ENCODE measurements around the gene GRK1.

GRK1 gene

DNA sequence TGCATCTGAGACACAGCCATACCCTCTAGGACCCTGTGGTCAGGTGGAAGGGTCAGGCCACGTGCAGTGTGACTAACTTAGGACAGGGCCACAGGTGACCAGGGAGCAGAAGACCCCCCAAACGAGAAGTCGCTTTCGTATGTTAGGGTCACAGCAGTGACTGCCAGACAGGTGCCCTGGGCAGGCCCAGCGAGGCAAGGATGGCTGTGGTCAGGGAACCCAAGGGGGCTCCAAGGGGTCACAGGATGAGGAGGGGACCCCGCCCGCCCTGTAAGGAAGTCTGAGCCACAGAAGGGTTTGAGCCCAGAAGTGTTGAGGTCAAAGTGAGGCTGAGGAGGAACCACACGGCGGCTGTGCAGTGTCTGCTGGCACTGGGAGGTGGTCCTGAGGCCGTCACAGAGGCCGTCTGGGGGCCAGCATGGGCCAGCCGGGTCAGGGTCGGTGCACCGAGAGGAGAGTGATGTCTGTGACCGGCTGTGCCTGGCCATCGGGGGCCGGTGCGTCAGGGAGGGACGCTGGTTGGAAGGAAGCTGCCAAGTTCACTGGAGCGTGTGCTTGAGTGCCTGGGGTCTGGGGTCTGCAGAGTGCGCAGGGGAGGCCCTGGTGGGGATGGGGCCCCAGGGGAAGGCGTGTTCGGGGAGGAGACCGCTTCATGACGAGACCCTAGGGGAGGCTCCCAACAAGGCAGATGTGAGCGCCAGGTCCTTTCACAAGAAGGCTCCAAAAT is 67.2 kb downstream of the GRK1 start:
- no peak for DNase-seq (ENCODE audit: low read depth)
- H3K4me3 ChIP-seq (ENCODE audit: control insufficient read depth, low read depth, low read length): no peak overlapping the region
- TF ChIP-seq, protein P1, sequence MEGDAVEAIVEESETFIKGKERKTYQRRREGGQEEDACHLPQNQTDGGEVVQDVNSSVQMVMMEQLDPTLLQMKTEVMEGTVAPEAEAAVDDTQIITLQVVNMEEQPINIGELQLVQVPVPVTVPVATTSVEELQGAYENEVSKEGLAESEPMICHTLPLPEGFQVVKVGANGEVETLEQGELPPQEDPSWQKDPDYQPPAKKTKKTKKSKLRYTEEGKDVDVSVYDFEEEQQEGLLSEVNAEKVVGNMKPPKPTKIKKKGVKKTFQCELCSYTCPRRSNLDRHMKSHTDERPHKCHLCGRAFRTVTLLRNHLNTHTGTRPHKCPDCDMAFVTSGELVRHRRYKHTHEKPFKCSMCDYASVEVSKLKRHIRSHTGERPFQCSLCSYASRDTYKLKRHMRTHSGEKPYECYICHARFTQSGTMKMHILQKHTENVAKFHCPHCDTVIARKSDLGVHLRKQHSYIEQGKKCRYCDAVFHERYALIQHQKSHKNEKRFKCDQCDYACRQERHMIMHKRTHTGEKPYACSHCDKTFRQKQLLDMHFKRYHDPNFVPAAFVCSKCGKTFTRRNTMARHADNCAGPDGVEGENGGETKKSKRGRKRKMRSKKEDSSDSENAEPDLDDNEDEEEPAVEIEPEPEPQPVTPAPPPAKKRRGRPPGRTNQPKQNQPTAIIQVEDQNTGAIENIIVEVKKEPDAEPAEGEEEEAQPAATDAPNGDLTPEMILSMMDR (IDR thresholded peaks at IDR 0.05; ENCODE audit: control insufficient read depth, insufficient read depth, low read depth, low read length, missing control alignments): no peak

DNA sequence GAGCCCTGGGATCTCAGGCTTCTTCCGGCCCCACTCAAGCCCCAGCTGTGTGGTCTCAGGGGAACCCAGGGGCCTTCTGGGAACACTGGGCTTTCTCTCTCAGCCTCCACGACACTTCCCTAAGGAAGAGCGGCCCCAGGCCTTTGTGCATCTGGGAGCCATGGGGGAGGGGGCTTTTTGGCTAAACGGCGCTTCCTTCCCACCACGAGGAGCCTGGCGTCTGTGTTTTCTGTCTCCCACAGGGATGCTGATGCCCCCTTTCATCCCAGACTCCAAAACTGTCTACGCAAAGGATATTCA is 67.8 kb downstream of the GRK1 start:
- H3K4me3 ChIP-seq (ENCODE audit: control insufficient read depth, low read depth, low read length): no peak overlapping the region
- DNase-seq (ENCODE audit: low read depth): no peak
- TF ChIP-seq, protein P1 (IDR thresholded peaks at IDR 0.05; ENCODE audit: control insufficient read depth, insufficient read depth, low read depth, low read length, missing control alignments): no peak

DNA sequence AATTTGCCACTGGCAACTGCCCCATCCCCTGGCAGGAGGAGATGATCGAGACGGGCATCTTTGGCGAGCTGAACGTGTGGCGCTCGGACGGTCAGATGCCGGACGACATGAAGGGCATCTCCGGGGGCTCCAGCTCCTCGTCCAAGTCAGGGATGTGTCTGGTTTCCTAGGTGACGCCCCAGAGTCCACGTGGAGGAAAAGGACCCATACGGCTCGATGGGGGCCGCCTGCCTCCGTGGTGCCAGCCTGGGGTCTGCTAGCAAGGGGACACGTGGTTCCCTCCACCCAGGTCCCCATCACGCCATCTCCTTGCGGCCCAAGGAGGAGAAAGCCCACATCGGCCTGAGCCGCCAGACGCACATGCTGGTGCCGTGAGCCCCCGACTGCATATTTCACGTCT is 68.2 kb downstream of the GRK1 start:
- TF ChIP-seq, protein P1 (IDR thresholded peaks at IDR 0.05; ENCODE audit: control insufficient read depth, insufficient read depth, low read depth, low read length, missing control alignments): no peak
- no peak overlapping the region for H3K4me3 ChIP-seq (ENCODE audit: control insufficient read depth, low read depth, low read length)
- DNase-seq (ENCODE audit: low read depth): no peak

DNA sequence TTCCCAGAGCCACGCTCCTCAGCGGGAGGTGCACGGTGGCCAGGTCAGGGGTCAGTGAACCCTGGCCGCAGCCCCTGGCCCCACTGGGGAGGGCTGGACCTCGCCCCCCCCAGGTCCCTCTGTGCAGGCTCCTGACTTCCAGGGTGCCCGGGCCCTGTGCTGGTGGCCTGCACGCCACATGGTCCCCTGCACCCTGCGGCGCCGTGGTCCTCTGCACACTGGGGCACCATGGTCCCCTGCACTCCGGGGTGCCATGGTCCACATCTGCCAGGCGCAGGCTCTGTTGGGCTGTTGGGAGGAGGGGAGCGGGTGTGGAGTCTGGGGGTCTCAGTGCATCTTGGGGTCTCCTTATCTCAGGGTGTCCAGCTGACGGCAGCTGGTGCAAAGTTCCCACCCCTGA is 68.7 kb downstream of the GRK1 start:
- DNase-seq (ENCODE audit: low read depth): no peak
- no peak overlapping the region for H3K4me3 ChIP-seq (ENCODE audit: control insufficient read depth, low read depth, low read length)
- TF ChIP-seq, protein P1 (IDR thresholded peaks at IDR 0.05; ENCODE audit: control insufficient read depth, insufficient read depth, low read depth, low read length, missing control alignments): no peak

DNA sequence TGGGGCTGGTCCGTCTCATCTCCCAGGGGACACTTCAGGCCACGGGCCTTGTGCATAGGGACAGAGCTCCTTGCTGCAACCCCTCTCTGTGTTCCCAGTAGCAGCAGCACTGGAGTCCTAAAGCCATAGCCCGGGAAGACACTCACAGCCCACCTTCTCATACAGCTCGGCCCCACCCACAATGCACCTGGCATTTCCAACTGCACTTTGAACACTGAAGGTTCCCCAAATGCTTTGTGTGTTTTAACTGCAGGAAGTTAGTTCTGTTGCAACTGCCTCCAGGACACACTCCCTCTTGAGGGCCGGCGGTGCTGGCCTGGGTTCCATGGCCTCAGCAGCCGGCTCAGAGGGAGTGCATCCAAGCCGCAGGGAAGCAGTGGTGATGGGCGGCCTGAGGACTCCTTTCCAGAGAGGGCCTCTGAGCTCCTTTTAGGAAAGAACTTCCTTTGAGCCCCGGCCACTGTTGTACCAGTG is 69.3 kb downstream of the GRK1 start:
- TF ChIP-seq, protein P1 (IDR thresholded peaks at IDR 0.05; ENCODE audit: control insufficient read depth, insufficient read depth, low read depth, low read length, missing control alignments): no peak
- no peak for DNase-seq (ENCODE audit: low read depth)
- no peak overlapping the region for H3K4me3 ChIP-seq (ENCODE audit: control insufficient read depth, low read depth, low read length)

DNA sequence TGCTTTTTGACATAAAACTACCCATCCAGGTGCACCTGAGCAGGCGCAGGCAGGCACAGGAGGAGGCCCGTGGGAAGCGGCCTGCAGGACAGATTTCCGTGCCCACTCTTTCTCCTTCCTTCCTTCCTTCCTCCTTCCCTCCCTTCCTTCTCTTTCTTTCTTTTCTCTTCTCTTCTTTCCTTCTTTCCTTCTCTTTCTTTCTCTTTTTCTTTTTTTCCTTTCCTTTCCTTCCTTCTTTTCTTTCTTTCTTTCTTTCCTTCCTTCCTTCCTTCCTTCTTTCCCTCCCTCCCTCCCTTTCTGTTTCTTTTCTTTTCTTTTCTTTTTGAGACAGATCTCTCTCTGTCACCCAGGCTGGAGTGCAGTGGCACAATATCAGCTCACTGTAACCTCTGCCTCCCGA is 70.8 kb downstream of the GRK1 start:
- DNase-seq (ENCODE audit: low read depth): no peak
- H3K4me3 ChIP-seq (ENCODE audit: control insufficient read depth, low read depth, low read length): no peak overlapping the region
- TF ChIP-seq, protein P1 (IDR thresholded peaks at IDR 0.05; ENCODE audit: control insufficient read depth, insufficient read depth, low read depth, low read length, missing control alignments): no peak
